Body of pancreas (tissue), 4 donors: ENCODE measurements around the gene PYGO1. TPM values are rescaled to one million over a fixed set of nuclear protein-coding genes. Genes with fewer than 3 reads are reported as not detected.
"Not testable (repeated sequence)": the region's sequence is repeated elsewhere in the genome, so short reads cannot be mapped to it uniquely, and the experiment has no call there.

Source experiments
- ATAC-seq: fragments of 150-250 bp; one replicate; pipeline ENCODE4 v1.9.1; 2016
- DNase-seq, 4 donors: peaks; one replicate each; pipeline ENCODE4 v3.0.0-alpha.2; 2019
- H3K27ac ChIP-seq, 4 donors: fragments of 200-600 bp; sonication (generic); 1 replicate in 3 of 4; 2 replicates in 1 of 4; pipeline versions ENCODE4 v1.5.1 to v1.6.1; 2016 to 2019; ENCODE audit warnings: mild to moderate bottlenecking in 1 of 4, mixed read lengths in 1 of 4, moderate library complexity in 1 of 4
- H3K27me3 ChIP-seq, 2 donors: fragments of 200-600 bp; sonication (generic); one replicate each; pipeline ENCODE4 v1.6.0; 2016; ENCODE audit warnings: mild to moderate bottlenecking in 1 of 2
- H3K36me3 ChIP-seq, 2 donors: fragments of 200-600 bp; sonication (generic); replicated peaks in 1 of 2; 2 replicates each; pipeline ENCODE4 v1.5.1; 2016; ENCODE audit warnings: low read depth in 2 of 2; ENCODE audit not compliant: insufficient read depth in 1 of 2
- H3K4me1 ChIP-seq: fragments of 200-600 bp; sonication (generic); one replicate; pipeline ENCODE4 v1.6.0; 2016
- H3K4me3 ChIP-seq, 2 donors: fragments of 200-600 bp; sonication (generic); 1 replicate in 1 of 2; 2 replicates in 1 of 2; pipeline ENCODE4 v1.5.1; 2016 to 2019
- H3K9me3 ChIP-seq, 3 donors: fragments of 200-600 bp; sonication (generic); 1 replicate in 2 of 3; 2 replicates in 1 of 3; pipeline ENCODE4 v1.5.1; 2016
- CTCF ChIP-seq, 7 experiments: fragments of 450-650 bp in 4 of 7; fragments of 200-600 bp in 3 of 7; sonication (generic) in 3 of 7; IDR thresholded peaks; one replicate each; pipeline ENCODE4 v1.5.1; 2016 to 2019; ENCODE audit warnings: antibody characterized with exemption in 7 of 7
- POLR2A ChIP-seq, 3 donors: fragments of 450-650 bp; IDR thresholded peaks; one replicate each; pipeline ENCODE4 v1.6.1; 2016; ENCODE audit warnings: antibody characterized with exemption in 3 of 3, mild to moderate bottlenecking in 2 of 3
- WGBS, 2 donors: methylation state at CpG; one replicate each; pipeline ENCODE4 v1.1.5; 2017; 5-methylcytosine and 5-hydroxymethylcytosine counted together
- intact Hi-C: fragments of 100-400 bp; cut with DNase I; formaldehyde crosslinking; loops from one replicate; pipeline ENCODE4 v1.15.1; 2023
- total RNA-seq, 2 donors: library from RNA; depleted of rRNA; stranded (reverse); fragments of >200 nt; gene quantifications; one replicate each; pipeline ENCODE4 v1.1.0, GENCODE V29; 2016

The PYGO1 gene
- total RNA-seq, 2 donors from 2014 or later = 1.3 to 2.6 TPM

GRCh38 chr15:55494931-55495330, 93.2 kb downstream of the PYGO1 start:
- DNase-seq (peak in 1 of 4 donors; percentile 4), ATAC-seq (no peak)
- Histone ChIP-seq H3K27ac (no peak overlapping the region), H3K4me1 (peaks cover 14% of the 10 kb centered on the region), H3K27me3 (no peaks in the 10 kb centered on the region), H3K9me3 (no peaks in the 10 kb centered on the region), H3K36me3 (no peaks in the 10 kb centered on the region), H3K4me3 (no peak overlapping the region)
- TF ChIP-seq POLR2A (IDR thresholded peaks at IDR 0.05) = no peak
- no peak for TF ChIP-seq CTCF (IDR thresholded peaks at IDR 0.05)
- WGBS, 2 donors = 94 to 98% methylated on average over 1 of the region's 1 CpG
- intact Hi-C loops = no loop called here

GRCh38 chr15:55488952-55489600, 99.1 kb downstream of the PYGO1 start:
- H3K4me3 ChIP-seq, ATAC-seq, DNase-seq, H3K9me3 ChIP-seq, H3K27ac ChIP-seq, H3K36me3 ChIP-seq, H3K4me1 ChIP-seq, intact Hi-C loops, H3K27me3 ChIP-seq: not testable (repeated sequence)
- WGBS, 2 donors = 91 to 96% methylated on average over 9 of the region's 9 CpGs

Other genes starting within 250 kb of the PYGO1 start
- 10 to 100 TPM; 64.3 to 71.9 TPM for gene CCPG1, start 180.0 kb downstream of the PYGO1 start, total RNA-seq
- 1 to 10 TPM; 2.0 to 2.1 TPM for gene PIERCE2, start 179.8 kb downstream of the PYGO1 start, total RNA-seq
- gene DNAAF4, start 80.1 kb downstream of the PYGO1 start, total RNA-seq = 1 to 10 TPM in 1 of 2 donors, not detected in 1; 2.1 TPM
- gene PRTG, start 154.8 kb upstream of the PYGO1 start, total RNA-seq = 1 to 10 TPM; 1.0 to 4.0 TPM